Stimulated activated memory B cell treated with anti-CD40 and anti-IgM and Interleukin-4, amounts not matched to agents 10 μg/mL and 1 μg/mL and 100 μg/mL, for 72 hours (primary cell): ENCODE measurements around the gene CENPN.

Experiments
- ATAC-seq: fragments of 150-1000 bp; cut with Tn5 transposase; 2 replicates; pipeline ENCODE4 v1.10.0; 2021
- H3K27ac Mint-ChIP-seq: one replicate; pipeline ENCODE4 v1.8.0; 2022; ENCODE audit warnings: mild to moderate bottlenecking, mixed read lengths
- H3K27me3 Mint-ChIP-seq: one replicate; pipeline ENCODE4 v1.8.0; 2022; ENCODE audit warnings: mixed read lengths
- H3K36me3 Mint-ChIP-seq: one replicate; pipeline ENCODE4 v1.8.0; 2022; ENCODE audit warnings: mixed read lengths
- H3K4me1 Mint-ChIP-seq: one replicate; pipeline ENCODE4 v1.8.0; 2022; ENCODE audit warnings: mixed read lengths
- H3K4me3 Mint-ChIP-seq: one replicate; pipeline ENCODE4 v1.8.0; 2022; ENCODE audit warnings: mild to moderate bottlenecking, moderate library complexity, mixed read lengths
- H3K9me3 Mint-ChIP-seq: one replicate; pipeline ENCODE4 v1.8.0; 2022; ENCODE audit warnings: mixed read lengths

CENPN gene

GRCh38 chr16:81035975-81036750 is 29.1 kb downstream of the CENPN start:
- no peaks in the 10 kb centered on the region for H3K9me3 Mint-ChIP-seq

GRCh38 chr16:81036751-81037350 is 29.8 kb downstream of the CENPN start:
- ATAC-seq: no peak
- Mint-ChIP-seq H3K9me3 (no peaks in the 10 kb centered on the region), H3K27me3 (no peaks in the 10 kb centered on the region), H3K4me3 (peak overlapping the region; percentile 76), H3K4me1 (peaks cover 25% of the 10 kb centered on the region), H3K36me3 (peaks cover 17% of the 10 kb centered on the region), H3K27ac (no peak overlapping the region)

More at GRCh38 chr16:81035975-81036750, 29.1 kb downstream of the CENPN start:
- no peaks in the 10 kb centered on the region for H3K27me3 Mint-ChIP-seq
- H3K27ac Mint-ChIP-seq: no peak overlapping the region
- H3K4me1 Mint-ChIP-seq: peaks cover 25% of the 10 kb centered on the region
- ATAC-seq: peak; percentile 84
- H3K36me3 Mint-ChIP-seq: peaks cover 18% of the 10 kb centered on the region
- H3K4me3 Mint-ChIP-seq: peak overlapping the region; percentile 76

GRCh38 chr16:81040131-81040530 is 33.1 kb downstream of the CENPN start:
- no peak overlapping the region for H3K27ac Mint-ChIP-seq
- H3K36me3 Mint-ChIP-seq: peaks cover 41% of the 10 kb centered on the region
- H3K9me3 Mint-ChIP-seq: no peaks in the 10 kb centered on the region
- ATAC-seq: no peak
- H3K4me3 Mint-ChIP-seq: no peak overlapping the region
- H3K27me3 Mint-ChIP-seq: no peaks in the 10 kb centered on the region
- H3K4me1 Mint-ChIP-seq: peaks cover 25% of the 10 kb centered on the region

GRCh38 chr16:81040842-81041241 is 33.8 kb downstream of the CENPN start:
- H3K27ac Mint-ChIP-seq: no peak overlapping the region
- peaks cover 25% of the 10 kb centered on the region for H3K4me1 Mint-ChIP-seq
- H3K27me3 Mint-ChIP-seq: no peaks in the 10 kb centered on the region
- no peak for ATAC-seq
- H3K36me3 Mint-ChIP-seq: peaks cover 47% of the 10 kb centered on the region
- H3K9me3 Mint-ChIP-seq: no peaks in the 10 kb centered on the region
- H3K4me3 Mint-ChIP-seq: no peak overlapping the region

- no peaks in the 10 kb centered on the region for H3K9me3 Mint-ChIP-seq
- no peak overlapping the region for H3K27ac Mint-ChIP-seq
- H3K4me1 Mint-ChIP-seq: peaks cover 22% of the 10 kb centered on the region
- H3K36me3 Mint-ChIP-seq: peaks cover 47% of the 10 kb centered on the region
- no peak for ATAC-seq
- H3K4me3 Mint-ChIP-seq: no peak overlapping the region
- H3K27me3 Mint-ChIP-seq: no peaks in the 10 kb centered on the region
Measured at GRCh38 chr16:81041696-81042095, 34.7 kb downstream of the CENPN start.

GRCh38 chr16:81042821-81043220 is 35.8 kb downstream of the CENPN start:
- no peak for ATAC-seq
- Mint-ChIP-seq H3K36me3 (peaks cover 47% of the 10 kb centered on the region), H3K27ac (no peak overlapping the region)

GRCh38 chr16:81053761-81054160 is 46.7 kb downstream of the CENPN start:
- peaks cover 6% of the 10 kb centered on the region for H3K36me3 Mint-ChIP-seq
- H3K9me3 Mint-ChIP-seq: peaks cover 12% of the 10 kb centered on the region
- no peak overlapping the region for H3K4me3 Mint-ChIP-seq
- H3K27me3 Mint-ChIP-seq: no peaks in the 10 kb centered on the region
- peaks cover 6% of the 10 kb centered on the region for H3K4me1 Mint-ChIP-seq
- no peak overlapping the region for H3K27ac Mint-ChIP-seq
- ATAC-seq: no peak

More at GRCh38 chr16:81042821-81043220, 35.8 kb downstream of the CENPN start:
- Mint-ChIP-seq H3K4me3 (no peak overlapping the region), H3K9me3 (no peaks in the 10 kb centered on the region), H3K4me1 (peaks cover 11% of the 10 kb centered on the region), H3K27me3 (no peaks in the 10 kb centered on the region)

- Mint-ChIP-seq H3K36me3 (no peaks in the 10 kb centered on the region), H3K9me3 (no peaks in the 10 kb centered on the region), H3K4me3 (no peak overlapping the region), H3K4me1 (no peaks in the 10 kb centered on the region), H3K27ac (no peak overlapping the region), H3K27me3 (no peaks in the 10 kb centered on the region)
- no peak for ATAC-seq
Measured at GRCh38 chr16:81060576-81061306, 53.7 kb downstream of the CENPN start.

GRCh38 chr16:81061307-81061640 is 54.3 kb downstream of the CENPN start:
- Mint-ChIP-seq H3K36me3 (no peaks in the 10 kb centered on the region), H3K9me3 (no peaks in the 10 kb centered on the region), H3K27ac (no peak overlapping the region), H3K4me1 (no peaks in the 10 kb centered on the region), H3K4me3 (no peak overlapping the region), H3K27me3 (no peaks in the 10 kb centered on the region)
- ATAC-seq: no peak

- Mint-ChIP-seq H3K9me3 (no peaks in the 10 kb centered on the region), H3K4me1 (no peaks in the 10 kb centered on the region), H3K27me3 (no peaks in the 10 kb centered on the region), H3K36me3 (no peaks in the 10 kb centered on the region), H3K4me3 (no peak overlapping the region), H3K27ac (no peak overlapping the region)
- no peak for ATAC-seq
Measured at GRCh38 chr16:81061871-81062608, 55.0 kb downstream of the CENPN start.

GRCh38 chr16:81066681-81067080 is 59.7 kb downstream of the CENPN start:
- Mint-ChIP-seq H3K4me3 (no peak overlapping the region), H3K4me1 (no peaks in the 10 kb centered on the region), H3K9me3 (no peaks in the 10 kb centered on the region), H3K27me3 (no peaks in the 10 kb centered on the region), H3K36me3 (no peaks in the 10 kb centered on the region), H3K27ac (no peak overlapping the region)
- no peak for ATAC-seq

- H3K27ac Mint-ChIP-seq: no peak overlapping the region
- no peaks in the 10 kb centered on the region for H3K36me3 Mint-ChIP-seq
- no peaks in the 10 kb centered on the region for H3K4me1 Mint-ChIP-seq
- H3K4me3 Mint-ChIP-seq: no peak overlapping the region
- no peaks in the 10 kb centered on the region for H3K27me3 Mint-ChIP-seq
- no peaks in the 10 kb centered on the region for H3K9me3 Mint-ChIP-seq
- no peak for ATAC-seq
Measured at GRCh38 chr16:81067166-81067565, 60.2 kb downstream of the CENPN start.

- no peaks in the 10 kb centered on the region for H3K27me3 Mint-ChIP-seq
- H3K9me3 Mint-ChIP-seq: no peaks in the 10 kb centered on the region
- H3K36me3 Mint-ChIP-seq: no peaks in the 10 kb centered on the region
- no peak for ATAC-seq
- H3K27ac Mint-ChIP-seq: no peak overlapping the region
- H3K4me1 Mint-ChIP-seq: no peaks in the 10 kb centered on the region
- no peak overlapping the region for H3K4me3 Mint-ChIP-seq
Measured at GRCh38 chr16:81069063-81069462, 62.0 kb downstream of the CENPN start.

GRCh38 chr16:81070979-81071378 is 64.0 kb downstream of the CENPN start:
- H3K9me3 Mint-ChIP-seq: no peaks in the 10 kb centered on the region
- H3K27me3 Mint-ChIP-seq: no peaks in the 10 kb centered on the region
- no peak overlapping the region for H3K4me3 Mint-ChIP-seq
- ATAC-seq: no peak
- no peak overlapping the region for H3K27ac Mint-ChIP-seq
- H3K36me3 Mint-ChIP-seq: no peaks in the 10 kb centered on the region
- no peaks in the 10 kb centered on the region for H3K4me1 Mint-ChIP-seq

GRCh38 chr16:81071805-81072204 is 64.8 kb downstream of the CENPN start:
- Mint-ChIP-seq H3K27me3 (no peaks in the 10 kb centered on the region), H3K27ac (no peak overlapping the region), H3K4me3 (no peak overlapping the region), H3K36me3 (no peaks in the 10 kb centered on the region), H3K4me1 (no peaks in the 10 kb centered on the region), H3K9me3 (no peaks in the 10 kb centered on the region)
- no peak for ATAC-seq
